Cardiac fibroblast (primary cell): ENCODE measurements around the gene STMP1.
A peak's percentile ranks its signal among the peaks of the same experiment; 100 is the strongest.
"Not testable (repeated sequence)": the region's sequence is repeated elsewhere in the genome, so short reads cannot be mapped to it uniquely, and the experiment has no call there.

Experiments
- DNase-seq, 2 donors: peaks; one replicate each; pipeline versions ENCODE4 v3.0.0 to v3.0.0-alpha.2; 2010; ENCODE audit warnings: low read depth in 2 of 2
- H3K4me3 ChIP-seq, 2 donors: replicated peaks in 1 of 2; 1 replicate in 1 of 2; 2 replicates in 1 of 2; pipeline ENCODE4 v1.5.1; 2011; ENCODE audit warnings: low read depth in 2 of 2, low read length in 2 of 2, mild to moderate bottlenecking in 2 of 2, moderate library complexity in 1 of 2
- CTCF ChIP-seq: IDR thresholded peaks from one replicate; pipeline ENCODE4 v1.5.1; 2011; ENCODE audit warnings: low read depth, mild to moderate bottlenecking, low read length, inconsistent platforms

The STMP1 gene

GRCh38 chr7:135634191-135634878, 28.0 kb upstream of the STMP1 start:
- TF ChIP-seq CTCF: no peak
- no peak overlapping the region for H3K4me3 ChIP-seq
- DNase-seq: no peak

- DNase-seq, H3K4me3 ChIP-seq: not testable (repeated sequence)
These were observed 22.6 kb upstream of the STMP1 start for GRCh38 chr7:135639690-135640089.

- no peak for TF ChIP-seq CTCF
- H3K4me3 ChIP-seq: no peak overlapping the region
- DNase-seq: peak in 1 of 2 donors; percentile 26
These were observed 18.2 kb upstream of the STMP1 start for GRCh38 chr7:135644154-135644553.

GRCh38 chr7:135644729-135645128, 17.6 kb upstream of the STMP1 start:
- DNase-seq: no peak
- H3K4me3 ChIP-seq: no peak overlapping the region
- no peak for TF ChIP-seq CTCF

GRCh38 chr7:135645296-135645904, 16.9 kb upstream of the STMP1 start:
- peak; percentile 72 to 75 for DNase-seq
- peak; percentile 73 for TF ChIP-seq CTCF
- no peak overlapping the region for H3K4me3 ChIP-seq

GRCh38 chr7:135647755-135648154, 14.6 kb upstream of the STMP1 start:
- no peak for DNase-seq
- no peak overlapping the region for H3K4me3 ChIP-seq
- no peak for TF ChIP-seq CTCF

- no peak for TF ChIP-seq CTCF
- no peak for DNase-seq
- no peak overlapping the region for H3K4me3 ChIP-seq
These were observed 14.1 kb upstream of the STMP1 start for GRCh38 chr7:135648235-135648634.
